IMR-90 (cell line): ENCODE results near the gene HGF. TPM values are rescaled to one million over a fixed set of nuclear protein-coding genes. Genes with fewer than 3 reads are reported as not detected.

ENCODE experiments used
- ATAC-seq: fragments of 200-7000 bp; cut with Tn5 transposase; 2 replicates; pipeline ENCODE4 v1.9.1; 2020; ENCODE audit warnings: low read depth, mild to moderate bottlenecking, moderate library complexity
- BruUV-seq: library from RNA; stranded (reverse); fragments of 400-500 nt; replicated peaks from 2 replicates; lab custom pipeline; 2021; lab: Mats Ljungman, UMichigan
- CTCF ChIA-PET: fragments of 300-600 bp; formaldehyde crosslinking; extraction: SDS; loops from one replicate; lab custom pipeline; 2021; ENCODE audit warnings: antibody characterized with exemption; lab: Yijun Ruan, JAX
- POLR2A ChIA-PET: fragments of 300-600 bp; sonication (Branson Sonifier 250); formaldehyde crosslinking; loops from one replicate; lab custom pipeline; 2022; ENCODE audit warnings: antibody characterized with exemption; ENCODE audit not compliant: unreplicated experiment; lab: Charles Lee
- DNase-seq: peaks from one replicate; pipeline ENCODE4 v3.0.0; 2013
- H2AFZ ChIP-seq: replicated peaks from 2 replicates; pipeline ENCODE3; 2013; ENCODE audit warnings: low read length, mild to moderate bottlenecking; ENCODE audit not compliant: poor library complexity
- H2AK5ac ChIP-seq: 2 replicates; pipeline ENCODE4 v1.6.1; 2013; ENCODE audit warnings: low read depth, low read length, inconsistent platforms
- H2AK9ac ChIP-seq: replicated peaks from 2 replicates; pipeline ENCODE3; 2013; ENCODE audit warnings: mild to moderate bottlenecking, low read depth, low read length, moderate library complexity; ENCODE audit not compliant: poor library complexity
- H2BK120ac ChIP-seq: 2 replicates; pipeline ENCODE4 v1.6.1; 2013; ENCODE audit warnings: low read depth, low read length, inconsistent platforms
- H2BK15ac ChIP-seq: 3 replicates; pipeline ENCODE4 v1.6.1; 2013; ENCODE audit warnings: low read depth, low read length, inconsistent platforms
- H2BK20ac ChIP-seq: 2 replicates; pipeline ENCODE4 v1.6.1; 2013; ENCODE audit warnings: low read depth, mild to moderate bottlenecking, inconsistent platforms, low read length, moderate library complexity
- H2BK5ac ChIP-seq: 2 replicates; pipeline ENCODE4 v1.6.1; 2013; ENCODE audit warnings: mild to moderate bottlenecking, low read depth, low read length, inconsistent platforms; ENCODE audit not compliant: poor library complexity, severe bottlenecking
- H3K14ac ChIP-seq: replicated peaks from 2 replicates; pipeline ENCODE4 v1.6.1; 2013; ENCODE audit warnings: low read depth, low read length, inconsistent platforms
- H3K18ac ChIP-seq: 2 replicates; pipeline ENCODE4 v1.6.1; 2013; ENCODE audit warnings: low read depth, low read length, control low read depth
- H3K23ac ChIP-seq: 2 replicates; pipeline ENCODE4 v1.6.1; 2013; ENCODE audit warnings: low read depth, low read length, inconsistent platforms
- H3K27ac ChIP-seq: 2 replicates; pipeline ENCODE4 v1.5.1; 2013; ENCODE audit warnings: mild to moderate bottlenecking, control low read depth, low read length; ENCODE audit not compliant: insufficient read depth
- H3K27me3 ChIP-seq: 2 replicates; pipeline ENCODE4 v1.6.1; 2013; ENCODE audit warnings: low read length; ENCODE audit not compliant: control insufficient read depth, insufficient read depth
- H3K36me3 ChIP-seq: 2 replicates; pipeline ENCODE4 v1.6.1; 2013; ENCODE audit warnings: low read length, mixed read lengths; ENCODE audit not compliant: control insufficient read depth, insufficient read depth
- H3K4ac ChIP-seq: 2 replicates; pipeline ENCODE4 v1.6.1; 2013; ENCODE audit warnings: low read depth, low read length, inconsistent platforms
- H3K4me1 ChIP-seq: 2 replicates; pipeline ENCODE4 v1.6.1; 2013; ENCODE audit warnings: low read length, mixed read lengths; ENCODE audit not compliant: control insufficient read depth, insufficient read depth
- H3K4me2 ChIP-seq: 2 replicates; pipeline ENCODE4 v1.6.1; 2013; ENCODE audit warnings: low read depth, mild to moderate bottlenecking, control low read depth, low read length, moderate library complexity
- H3K4me3 ChIP-seq: 2 replicates; pipeline ENCODE4 v1.5.1; 2013; ENCODE audit warnings: low read depth, mild to moderate bottlenecking, control low read depth, low read length, moderate library complexity; ENCODE audit not compliant: insufficient read depth
- H3K56ac ChIP-seq: 2 replicates; pipeline ENCODE4 v1.6.1; 2013; ENCODE audit warnings: low read length, inconsistent platforms; ENCODE audit not compliant: insufficient read depth; ENCODE audit errors: extremely low read depth
- H3K79me1 ChIP-seq, 2 experiments: 2 replicates each; pipeline ENCODE4 v1.6.1; 2013; ENCODE audit warnings: low read length in 2 of 2, inconsistent platforms in 1 of 2, low read depth in 1 of 2
- H3K9ac ChIP-seq: 2 replicates; pipeline ENCODE4 v1.6.1; 2013; ENCODE audit warnings: low read depth, low read length, control low read depth
- H3K9me1 ChIP-seq: 2 replicates; pipeline ENCODE4 v1.6.1; 2013; ENCODE audit warnings: low read length, inconsistent platforms; ENCODE audit not compliant: insufficient read depth
- H3K9me3 ChIP-seq: 2 replicates; pipeline ENCODE4 v1.6.1; 2013; ENCODE audit warnings: low read length; ENCODE audit not compliant: control insufficient read depth, insufficient read depth
- H4K20me1 ChIP-seq: 2 replicates; pipeline ENCODE4 v1.6.1; 2013; ENCODE audit warnings: low read length, inconsistent platforms; ENCODE audit not compliant: insufficient read depth
- H4K5ac ChIP-seq: 2 replicates; pipeline ENCODE4 v1.6.1; 2013; ENCODE audit warnings: mild to moderate bottlenecking, low read depth, low read length, control low read depth
- H4K8ac ChIP-seq, 2 experiments: 2 replicates each; pipeline ENCODE4 v1.6.1; 2013; ENCODE audit warnings: low read depth in 2 of 2, low read length in 2 of 2, control low read depth in 1 of 2, inconsistent platforms in 1 of 2
- H4K91ac ChIP-seq: 2 replicates; pipeline ENCODE4 v1.6.1; 2013; ENCODE audit warnings: low read depth, low read length, inconsistent platforms; ENCODE audit not compliant: insufficient read depth
- CTCF ChIP-seq: conservative IDR thresholded peaks from 2 replicates; pipeline ENCODE4 v1.5.1; 2012; ENCODE audit warnings: mild to moderate bottlenecking, low read depth, low read length, improper control_type of control experiment
- ELK1 ChIP-seq: fragments of 150-350 bp; IDR thresholded peaks from 2 replicates; pipeline ENCODE4 v1.6.1; 2016; ENCODE audit warnings: low read depth, mild to moderate bottlenecking, low read length, moderate library complexity, borderline replicate concordance
- FOS ChIP-seq: fragments of 150-350 bp; IDR thresholded peaks from 2 replicates; pipeline ENCODE4 v1.6.1; 2016; ENCODE audit warnings: low read depth, low read length
- MXI1 ChIP-seq: IDR thresholded peaks from 2 replicates; pipeline ENCODE4 v1.6.1; 2012; ENCODE audit warnings: low read depth, mild to moderate bottlenecking, low read length, moderate library complexity, borderline replicate concordance
- NFE2L2 ChIP-seq: fragments of 150-350 bp; IDR thresholded peaks from 2 replicates; pipeline ENCODE4 v1.6.1; 2016; ENCODE audit warnings: low read depth, mild to moderate bottlenecking, low read length
- POLR2A ChIP-seq: IDR thresholded peaks from 2 replicates; pipeline ENCODE4 v1.6.1; 2012; ENCODE audit warnings: mild to moderate bottlenecking, low read depth, low read length
- RCOR1 ChIP-seq: IDR thresholded peaks from 2 replicates; pipeline ENCODE4 v1.6.1; 2012; ENCODE audit warnings: mild to moderate bottlenecking, low read length, improper control_type of control experiment; ENCODE audit not compliant: insufficient replicate concordance
- RFX5 ChIP-seq: IDR thresholded peaks from 2 replicates; pipeline ENCODE4 v1.8.0; 2012; ENCODE audit warnings: low read depth, mild to moderate bottlenecking, low read length, moderate library complexity
- WGBS, 2 experiments: methylation state at CpG; one replicate each; pipeline versions ENCODE4 v1.1.5 to v1.1.7; 2013; ENCODE audit warnings: missing lambda C conversion rate in 2 of 2; ENCODE audit not compliant: insufficient read length in 1 of 2; ENCODE audit errors: extremely low coverage in 2 of 2; 5-methylcytosine and 5-hydroxymethylcytosine counted together
- dilution Hi-C: fragments of 300-500 bp; cut with HindIII; formaldehyde crosslinking; loops from one replicate; pipeline ENCODE4 v1.14.3; 2018; ENCODE audit warnings: low sequenced_read_pairs; ENCODE audit not compliant: unreplicated experiment
- in situ Hi-C: fragments of 300-500 bp; cut with MboI; formaldehyde crosslinking; loops from 3 replicates; pipeline ENCODE4 v1.14.3; 2019; ENCODE audit warnings: low sequenced_read_pairs, inconsistent platforms, mixed read lengths
- intact Hi-C: fragments of 100-400 bp; cut with micrococcal nuclease; formaldehyde crosslinking; loops from 2 replicates; pipeline ENCODE4 v1.10.0; 2022
- polyA plus RNA-seq, 3 experiments: library from polyadenylated mRNA; depleted of rRNA; stranded (reverse); fragments of >200 nt; gene quantifications; 2 replicates each; pipeline ENCODE4 v1.2.3, GENCODE V29; 2012; ENCODE audit warnings: low replicate concordance in 1 of 3
- total RNA-seq: library from RNA; depleted of rRNA; stranded (reverse); fragments of >200 nt; gene quantifications from 2 replicates; pipeline ENCODE4 v1.2.3, GENCODE V29; 2012

Gene HGF
- total and polyA plus RNA-seq, 2 of the 4 experiments (the other 2 are of a cell fraction): 16.8 to 50.9 TPM

- no peak overlapping the region for H4K8ac ChIP-seq
- H3K79me1 ChIP-seq: no peaks in the 10 kb centered on the region
- H3K4me2 ChIP-seq: no peak overlapping the region
- H3K27me3 ChIP-seq: no peaks in the 10 kb centered on the region
- no peak overlapping the region for H3K27ac ChIP-seq
- no peaks in the 10 kb centered on the region for H4K20me1 ChIP-seq
- no TSS peak for BruUV-seq
- H3K36me3 ChIP-seq: peaks cover 37% of the 10 kb centered on the region
- H2BK20ac ChIP-seq: no peak overlapping the region
- no peak overlapping the region for H3K56ac ChIP-seq
- no peaks in the 10 kb centered on the region for H3K9me3 ChIP-seq
- no peak overlapping the region for H3K14ac ChIP-seq
- no peak overlapping the region for H3K4me3 ChIP-seq
- H2BK120ac ChIP-seq: no peak overlapping the region
- intact Hi-C loops (no loop called here), dilution Hi-C loops (no loop called here), in situ Hi-C loops (no loop called here)
- peaks cover 3% of the 10 kb centered on the region; the same call in 1 of the 2 replicates for H3K9me1 ChIP-seq
- ChIA-PET POLR2A (no interaction called here), CTCF (no interaction called here)
- H2AFZ ChIP-seq: no peak overlapping the region
- H2AK9ac ChIP-seq: no peak overlapping the region
- no peak overlapping the region for H3K18ac ChIP-seq
- no peaks in the 10 kb centered on the region for H3K4me1 ChIP-seq
- no CpG with 5 or more reads among the region's 1 CpG for WGBS, 2 experiments
- no peak overlapping the region for H3K9ac ChIP-seq
- DNase-seq (no peak), ATAC-seq (no peak)
- H3K4ac ChIP-seq: no peak overlapping the region
- H2AK5ac ChIP-seq: no peak overlapping the region
- H4K91ac ChIP-seq: no peak overlapping the region
- no peak for TF ChIP-seq RFX5
- no peak for TF ChIP-seq FOS
- no peak for TF ChIP-seq MXI1
- no peak for TF ChIP-seq NFE2L2
- no peak for TF ChIP-seq POLR2A
- TF ChIP-seq CTCF: no peak
- TF ChIP-seq ELK1: no peak
- no peak for TF ChIP-seq RCOR1
- H4K5ac ChIP-seq: no peak overlapping the region
- H2BK5ac ChIP-seq: no peak overlapping the region
- H3K23ac ChIP-seq: no peak overlapping the region
- H2BK15ac ChIP-seq: no peak overlapping the region
Measured at GRCh38 chr7:81753392-81753791, 16.5 kb downstream of the HGF start.
